Activated CD8-positive, alpha-beta memory T cell treated with anti-CD3 and anti-CD28 coated beads for 36 hours (primary cell): ENCODE results near the gene ZNF577. TPM values are rescaled to one million over a fixed set of nuclear protein-coding genes. Genes with fewer than 3 reads are reported as not detected.
"Not testable (repeated sequence)": the region's sequence is repeated elsewhere in the genome, so short reads cannot be mapped to it uniquely, and the experiment has no call there.

Experiments
- CTCF ChIA-PET: fragments of 350-600 bp; sonication (Branson Sonifier 250); formaldehyde crosslinking; loops from one replicate; lab custom pipeline; 2021; ENCODE audit warnings: antibody characterized with exemption; lab: Charles Lee
- POLR2A ChIA-PET: fragments of 350-600 bp; sonication (Branson Sonifier 250); formaldehyde crosslinking; loops from one replicate; lab custom pipeline; 2021; ENCODE audit warnings: antibody characterized with exemption; lab: Charles Lee
- total RNA-seq, 2 experiments: library from RNA; stranded (reverse); gene quantifications; one replicate each; pipeline ENCODE4 v1.2.3, GENCODE V29; 2021

The ZNF577 gene
- 1 to 10 TPM; 4.1 to 4.6 TPM for total RNA-seq

GRCh38 chr19:51887522-51888498, at the start of gene ZNF577:
Gene ZNF577 (minus strand): TSS chr19:51887951. CDS start chr19:51880382, 7,569 bp downstream.
- ChIA-PET CTCF (interaction anchor here (0.7 kb wide), 1 partner anchor 8 kb away, joined by 3 read pairs; no protein-coding TSS in a partner anchor), POLR2A (no interaction called here)

GRCh38 chr19:51931921-51932320, 44.2 kb upstream of the ZNF577 start:
- ChIA-PET POLR2A (no interaction called here), CTCF (no interaction called here)

DNA sequence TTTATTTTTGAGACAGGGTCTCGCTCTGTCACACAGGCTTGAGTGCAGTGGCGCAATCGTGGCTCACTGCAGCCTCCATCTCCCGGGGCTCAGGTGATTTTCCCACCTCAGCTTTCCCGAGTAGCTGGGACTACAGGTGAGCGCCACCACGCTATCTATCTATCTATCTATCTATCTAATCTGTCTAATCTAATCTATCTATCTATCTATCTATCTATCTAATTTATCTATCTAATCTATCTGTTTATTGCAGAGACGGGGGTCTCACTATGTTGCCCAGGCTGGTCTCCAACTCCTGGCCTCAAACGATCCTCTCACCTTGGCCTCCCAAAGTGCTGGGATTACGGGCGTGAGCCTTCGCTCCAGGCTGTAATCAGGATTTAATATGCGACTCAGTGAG, 40.1 kb upstream of the ZNF577 start:
- ChIA-PET CTCF (no interaction called here), POLR2A (no interaction called here)

DNA sequence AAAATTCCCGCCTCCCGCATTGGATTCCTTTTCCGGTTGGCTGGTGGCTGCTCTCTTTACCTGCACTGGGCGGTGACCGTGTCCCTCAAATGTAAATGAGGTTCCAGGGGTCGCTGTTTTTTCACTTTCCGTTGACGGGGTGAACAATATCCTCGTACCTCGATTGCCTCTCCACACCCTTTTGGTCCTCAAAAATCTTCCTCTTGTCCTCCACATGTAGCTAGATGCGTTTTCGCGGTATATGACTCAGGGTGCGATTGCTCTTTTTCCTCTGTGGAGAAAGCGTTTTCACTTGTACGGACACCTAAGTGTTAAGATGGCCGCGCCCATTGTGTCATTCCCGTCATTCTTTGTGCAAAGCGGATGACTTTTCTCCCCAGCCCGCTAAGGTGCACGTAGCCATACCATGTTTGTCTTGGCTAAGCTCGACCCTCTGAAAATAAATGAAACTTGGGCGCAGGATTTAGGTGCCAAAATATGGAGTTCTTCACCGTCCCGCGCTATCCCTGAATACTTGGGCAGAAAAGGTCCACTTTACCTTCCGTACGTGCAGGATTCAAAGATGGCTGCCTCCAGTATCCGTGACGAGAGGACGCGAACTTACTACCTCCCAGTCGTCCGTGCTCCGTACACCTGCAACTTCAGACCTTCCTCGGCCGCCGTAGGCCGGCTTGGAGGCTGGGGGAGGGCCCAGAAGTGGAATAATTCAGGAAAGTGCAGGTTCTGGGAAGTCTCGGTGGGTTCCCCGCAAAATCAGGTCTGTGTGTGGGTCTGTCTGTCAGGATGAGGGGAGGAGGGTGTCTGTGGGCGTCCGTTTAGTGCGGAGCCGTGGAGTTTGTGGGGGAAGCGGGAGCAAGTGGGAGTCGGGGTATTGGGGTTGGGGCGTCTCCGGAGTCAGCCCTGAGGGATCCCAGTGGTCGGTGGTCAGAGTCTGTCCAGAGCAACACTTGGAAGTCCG, 39.3 kb upstream of the ZNF577 start, which contains the start of gene ZNF613:
Gene ZNF613, plus strand, starts transcription at position 689 of the 958 bp plus-strand sequence. CDS start 8,749 bp downstream, outside the sequence.
- ChIA-PET CTCF (no interaction called here), POLR2A (interaction anchor here (0.8 kb wide), 1 partner anchor 122 kb away, joined by 4 read pairs; the partner anchor contains the start of gene ZNF432)

DNA sequence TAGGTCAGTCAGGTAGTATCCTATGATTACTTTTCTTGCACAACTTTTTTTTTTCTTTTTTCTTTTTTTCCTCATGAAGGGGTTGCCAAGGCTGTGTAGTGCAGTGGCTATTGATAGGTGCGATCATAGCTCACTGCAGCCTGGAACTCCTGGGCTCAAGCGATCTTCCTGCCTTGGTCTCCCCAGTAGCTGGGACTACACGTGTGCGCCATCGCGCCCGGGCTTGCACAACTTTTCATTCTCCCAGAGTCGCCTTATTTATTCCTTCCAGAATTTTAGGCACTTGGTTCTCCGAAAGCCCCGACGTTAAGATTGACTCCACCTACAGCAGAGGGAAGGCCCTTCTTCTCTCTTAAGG, 38.7 kb upstream of the ZNF577 start:
- ChIA-PET POLR2A (interaction anchor here (0.8 kb wide), 1 partner anchor 122 kb away, joined by 4 read pairs; the partner anchor contains the start of gene ZNF432), CTCF (no interaction called here)

DNA sequence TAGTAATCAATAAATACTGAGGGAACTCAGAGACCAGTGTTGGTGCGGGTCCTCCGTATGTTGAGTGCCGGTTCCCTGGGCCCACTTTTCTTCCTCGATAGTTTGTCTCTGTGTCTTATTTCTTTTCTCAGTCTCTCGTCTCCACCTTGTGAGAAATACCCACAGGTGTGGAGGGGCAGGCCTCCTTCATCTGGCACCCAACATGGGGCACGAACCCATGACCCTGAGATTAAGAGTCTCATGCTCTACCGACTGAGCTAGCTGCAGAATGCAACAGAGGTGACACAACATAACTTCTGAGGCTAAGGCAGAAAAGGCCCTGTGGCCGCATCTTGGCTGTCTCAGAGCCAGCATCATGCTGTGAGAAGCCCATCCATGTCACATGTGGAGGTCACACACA, 34.2 kb upstream of the ZNF577 start:
- ChIA-PET CTCF (interaction anchor here (0.6 kb wide), 1 partner anchor 151 kb away, joined by 3 read pairs; no protein-coding TSS in a partner anchor), POLR2A (no interaction called here)

DNA sequence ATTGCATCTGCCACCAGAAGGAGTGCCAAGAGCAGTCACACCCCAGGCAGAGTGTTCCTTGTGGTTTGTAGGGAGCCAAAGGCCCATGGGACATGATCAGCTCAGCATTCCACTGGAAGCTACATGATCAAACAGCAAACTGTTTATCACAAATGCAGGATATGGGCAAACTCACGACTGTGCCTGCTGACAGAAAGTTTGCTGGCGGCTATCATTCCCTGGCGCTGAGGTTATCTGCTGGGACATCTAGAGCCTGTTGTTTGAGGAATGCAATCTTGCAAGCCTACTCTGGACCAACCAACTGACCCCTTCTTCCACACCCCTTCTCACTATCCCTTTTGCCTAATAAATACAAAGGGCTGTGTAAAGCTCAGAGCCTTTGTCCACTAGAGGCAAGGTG, 31.9 kb upstream of the ZNF577 start:
- POLR2A ChIA-PET: no interaction called here
- CTCF ChIA-PET: no interaction called here

GRCh38 chr19:51916167-51916566, 28.4 kb upstream of the ZNF577 start:
- ChIA-PET CTCF (no interaction called here), POLR2A (no interaction called here)

- ChIA-PET POLR2A (no interaction called here), CTCF (no interaction called here)
These were observed 27.6 kb upstream of the ZNF577 start for GRCh38 chr19:51915324-51915867.

DNA sequence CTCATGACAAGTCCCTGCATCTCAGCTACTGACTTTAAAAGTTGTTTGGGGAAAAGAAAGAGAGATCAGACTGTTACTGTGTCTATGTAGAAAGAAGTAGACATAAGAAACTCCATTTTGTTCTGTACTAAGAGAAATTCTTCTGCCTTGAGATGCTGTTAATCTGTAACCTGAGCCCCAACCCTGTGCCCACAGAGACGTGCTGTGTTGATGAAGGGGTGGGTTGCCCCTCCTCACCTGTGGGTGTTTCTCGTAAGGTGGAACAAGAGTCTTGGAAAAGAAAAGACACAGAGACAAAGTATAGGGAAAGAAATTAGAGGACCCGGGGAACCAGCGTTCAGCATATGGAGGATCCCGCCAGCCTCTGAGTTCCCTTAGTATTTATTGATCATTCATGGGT, 20.2 kb upstream of the ZNF577 start:
- POLR2A ChIA-PET, CTCF ChIA-PET: not testable (repeated sequence)

GRCh38 chr19:51906108-51906507, 18.4 kb upstream of the ZNF577 start:
- CTCF ChIA-PET, POLR2A ChIA-PET: not testable (repeated sequence)

- CTCF ChIA-PET, POLR2A ChIA-PET: not testable (repeated sequence)
These were observed 17.9 kb upstream of the ZNF577 start for GRCh38 chr19:51905639-51906038.

DNA sequence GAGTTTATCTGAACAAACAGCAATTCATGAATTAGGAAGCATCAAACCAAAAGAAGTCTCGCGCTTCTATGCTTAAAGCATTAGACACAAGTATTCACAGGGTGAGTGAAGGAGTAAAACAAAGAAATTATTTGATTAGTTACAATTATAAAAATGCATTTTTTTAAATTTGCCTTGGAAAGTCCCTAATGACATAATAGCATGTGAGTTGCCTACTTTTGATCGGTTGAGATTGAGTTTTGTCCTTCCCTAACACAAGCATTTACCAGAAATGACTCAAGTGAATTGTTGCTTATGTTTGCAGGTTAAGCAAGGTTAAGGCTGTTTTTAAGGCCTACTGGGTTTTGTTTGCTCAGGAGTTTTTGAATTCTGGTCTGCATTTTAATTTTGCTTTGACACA, 17.5 kb upstream of the ZNF577 start:
- POLR2A ChIA-PET: no interaction called here
- CTCF ChIA-PET: no interaction called here

DNA sequence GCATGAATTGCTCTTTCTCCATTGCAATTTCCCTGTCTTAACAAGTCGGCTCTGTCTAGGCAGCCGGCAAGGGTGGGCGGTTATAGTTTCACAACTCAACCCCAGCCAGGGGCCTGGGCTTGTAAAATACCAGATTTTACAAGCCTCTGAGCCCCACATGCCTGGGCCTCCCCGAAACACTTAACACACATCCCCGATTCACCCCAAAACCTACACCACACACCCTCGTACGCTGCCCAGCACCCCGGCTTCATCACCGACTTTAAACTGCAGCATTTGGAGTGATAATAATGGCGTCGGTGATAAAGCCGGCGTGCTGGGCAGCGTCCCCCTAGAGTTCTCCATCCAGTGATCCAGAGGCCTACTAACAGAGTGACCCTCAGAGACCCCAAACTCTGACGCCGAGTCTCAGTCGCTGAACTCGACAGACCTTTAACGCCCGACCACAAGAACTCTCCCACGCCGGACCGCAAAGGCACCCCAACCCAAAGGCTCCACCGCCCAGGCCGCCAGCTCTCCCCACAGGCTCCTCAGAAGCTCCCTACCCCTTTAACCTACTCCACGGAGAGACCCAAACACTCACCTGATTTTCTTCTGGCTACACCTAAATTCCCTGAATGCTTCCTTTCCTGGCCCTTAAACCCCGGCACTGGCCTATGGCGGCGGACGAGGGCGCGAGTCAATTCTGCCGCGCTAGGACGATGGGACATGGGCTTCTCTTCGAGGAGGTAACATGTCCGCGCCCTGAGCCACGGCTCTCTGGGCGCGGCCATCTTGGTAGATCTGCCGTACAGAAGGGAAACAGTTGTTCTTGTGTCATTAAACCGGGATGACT, 16.8 kb upstream of the ZNF577 start, which contains the start of gene ZNF649:
Gene ZNF649, minus strand, starts transcription at position 687 of the 835 bp plus-strand sequence. CDS start 4,910 bp downstream, outside the sequence.
- CTCF ChIA-PET: no interaction called here
- POLR2A ChIA-PET: no interaction called here

DNA sequence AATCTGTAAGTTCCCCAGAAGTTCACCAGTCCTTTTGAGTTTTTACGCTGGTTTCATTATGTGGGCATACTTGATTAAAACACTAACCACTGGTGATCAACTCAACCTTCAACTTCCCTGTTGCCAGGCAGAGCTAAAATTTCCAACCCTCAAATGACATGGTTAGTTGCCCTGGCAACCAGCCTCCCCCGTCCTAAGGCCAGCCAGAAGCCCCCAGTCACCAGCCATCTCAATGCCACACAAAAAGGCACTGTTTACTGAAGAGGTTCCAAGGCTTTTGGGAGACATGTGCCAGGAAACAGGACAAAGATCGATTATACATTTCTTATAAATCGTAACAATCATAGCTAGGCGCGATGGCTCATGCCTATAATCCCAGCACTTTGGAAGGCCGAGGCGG, 15.4 kb upstream of the ZNF577 start:
- ChIA-PET CTCF (no interaction called here), POLR2A (no interaction called here)

- POLR2A ChIA-PET: no interaction called here
- CTCF ChIA-PET: no interaction called here
These were observed 14.1 kb upstream of the ZNF577 start for GRCh38 chr19:51901860-51902259.

DNA sequence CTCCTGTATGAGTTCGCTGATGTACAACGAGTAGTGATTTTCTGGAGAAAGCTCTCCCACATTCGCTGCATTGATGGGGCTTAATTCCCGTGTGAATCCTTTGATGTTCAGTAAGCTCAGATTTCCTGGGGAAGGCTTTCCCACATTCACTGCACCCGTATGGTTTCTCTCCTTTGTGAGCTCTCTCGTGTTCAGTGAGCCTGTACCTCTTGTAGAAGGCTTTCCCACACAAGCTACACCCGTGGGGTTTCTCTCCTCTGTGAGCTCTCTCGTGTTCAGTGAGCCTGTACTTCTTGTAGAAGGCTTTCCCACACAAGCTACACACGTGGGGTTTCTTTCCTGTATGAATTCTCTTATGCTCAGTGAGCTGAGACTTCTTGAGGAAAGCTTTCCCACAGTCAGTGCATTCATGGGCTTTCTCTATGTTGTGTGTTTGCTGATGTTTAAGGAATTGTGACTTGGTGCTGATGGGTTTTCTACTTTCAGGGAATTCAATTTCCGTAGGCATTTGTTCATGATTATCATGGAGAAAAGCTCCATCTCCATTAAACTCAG, 3.5 kb upstream of the ZNF577 start:
- CTCF ChIA-PET: no interaction called here
- POLR2A ChIA-PET: no interaction called here

DNA sequence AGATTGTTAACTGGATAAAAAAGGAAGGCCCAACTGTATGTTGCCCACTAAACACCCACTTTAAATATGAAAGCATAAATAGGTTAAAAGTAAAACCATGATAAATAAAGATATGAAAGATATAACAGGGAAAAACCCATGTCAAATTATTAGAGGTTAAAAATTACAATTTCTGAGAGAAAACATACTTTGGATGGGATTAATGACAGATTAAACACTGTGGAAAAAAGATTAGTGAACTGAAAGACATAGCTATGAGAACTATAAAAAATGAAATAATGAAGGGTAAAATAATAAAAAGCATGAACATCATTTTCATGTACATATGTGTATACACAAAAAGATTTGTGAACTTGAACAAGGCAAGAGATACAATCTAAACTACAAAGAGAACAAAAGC, 2.2 kb upstream of the ZNF577 start:
- CTCF ChIA-PET: no interaction called here
- POLR2A ChIA-PET: no interaction called here
